HUES48 (cell line): ENCODE results near the gene GAGE1.

Experiments used
- H3K27ac ChIP-seq: one replicate; pipeline ENCODE4 v1.7.0; 2013; ENCODE audit warnings: low read depth, low read length, inconsistent platforms
- H3K27me3 ChIP-seq: 2 replicates; pipeline ENCODE4 v1.6.1; 2013; ENCODE audit warnings: mild to moderate bottlenecking, low read length; ENCODE audit not compliant: control insufficient read depth, insufficient read depth
- H3K36me3 ChIP-seq: 2 replicates; pipeline ENCODE4 v1.6.1; 2013; ENCODE audit warnings: low read length; ENCODE audit not compliant: control insufficient read depth, insufficient read depth
- H3K4me1 ChIP-seq: 2 replicates; pipeline ENCODE4 v1.6.1; 2013; ENCODE audit warnings: mild to moderate bottlenecking, low read length; ENCODE audit not compliant: control insufficient read depth, insufficient read depth
- H3K4me3 ChIP-seq: 2 replicates; pipeline ENCODE4 v1.5.1; 2013; ENCODE audit warnings: mild to moderate bottlenecking, low read depth, low read length
- H3K9ac ChIP-seq: 2 replicates; pipeline ENCODE4 v1.6.1; 2013; ENCODE audit warnings: mild to moderate bottlenecking, low read depth, low read length, moderate library complexity
- H3K9me3 ChIP-seq: 2 replicates; pipeline ENCODE4 v1.6.1; 2013; ENCODE audit warnings: low read length; ENCODE audit not compliant: control insufficient read depth, insufficient read depth

The GAGE1 gene

GRCh38 chrX:49618574-49618973 is 19.8 kb downstream of the GAGE1 start:
- Histone ChIP-seq H3K36me3 (no peaks in the 10 kb centered on the region), H3K4me3 (no peak overlapping the region), H3K27me3 (no peaks in the 10 kb centered on the region), H3K9ac (no peak overlapping the region), H3K9me3 (peaks cover 23% of the 10 kb centered on the region), H3K4me1 (no peaks in the 10 kb centered on the region), H3K27ac (no peak overlapping the region)

- peaks cover 40% of the 10 kb centered on the region for H3K9me3 ChIP-seq
- no peaks in the 10 kb centered on the region for H3K36me3 ChIP-seq
- H3K4me1 ChIP-seq = no peaks in the 10 kb centered on the region
- no peaks in the 10 kb centered on the region for H3K27me3 ChIP-seq
- H3K9ac ChIP-seq = no peak overlapping the region
- no peak overlapping the region for H3K4me3 ChIP-seq
- no peak overlapping the region for H3K27ac ChIP-seq
Observed at GRCh38 chrX:49627086-49627777, 28.4 kb downstream of the GAGE1 start.

- H3K27ac ChIP-seq = no peak overlapping the region
- peaks cover 37% of the 10 kb centered on the region for H3K9me3 ChIP-seq
- no peaks in the 10 kb centered on the region for H3K27me3 ChIP-seq
- H3K4me3 ChIP-seq = no peak overlapping the region
- H3K4me1 ChIP-seq = no peaks in the 10 kb centered on the region
- no peak overlapping the region for H3K9ac ChIP-seq
- H3K36me3 ChIP-seq = no peaks in the 10 kb centered on the region
Observed at GRCh38 chrX:49644991-49645637, 46.3 kb downstream of the GAGE1 start.

GRCh38 chrX:49656533-49656932 is 57.7 kb downstream of the GAGE1 start:
- no peaks in the 10 kb centered on the region for H3K27me3 ChIP-seq
- H3K36me3 ChIP-seq = no peaks in the 10 kb centered on the region
- peaks cover 20% of the 10 kb centered on the region for H3K9me3 ChIP-seq
- no peak overlapping the region for H3K4me3 ChIP-seq
- no peak overlapping the region for H3K9ac ChIP-seq
- no peak overlapping the region for H3K27ac ChIP-seq
- no peaks in the 10 kb centered on the region for H3K4me1 ChIP-seq
